GM12874 (cell line): ENCODE data around the gene FMO2.

Experiments
- CTCF ChIP-seq: IDR thresholded peaks from 2 replicates; pipeline ENCODE4 v1.5.1; 2011; ENCODE audit warnings: low read depth, mild to moderate bottlenecking, control low read depth, low read length, moderate library complexity; ENCODE audit not compliant: insufficient read depth

FMO2 gene

GRCh38 chr1:171160211-171160610 lies 24.9 kb upstream of the FMO2 start:
- TF ChIP-seq CTCF = no peak

GRCh38 chr1:171160639-171161354 lies 24.3 kb upstream of the FMO2 start:
- TF ChIP-seq CTCF = no peak

- TF ChIP-seq CTCF = no peak
Observed at GRCh38 chr1:171161431-171161830, 23.7 kb upstream of the FMO2 start.

GRCh38 chr1:171166361-171166760 lies 18.7 kb upstream of the FMO2 start:
- no peak for TF ChIP-seq CTCF

GRCh38 chr1:171167785-171168184 lies 17.3 kb upstream of the FMO2 start:
- no peak for TF ChIP-seq CTCF

GRCh38 chr1:171172471-171172870 lies 12.6 kb upstream of the FMO2 start:
- TF ChIP-seq CTCF = no peak

- TF ChIP-seq CTCF = no peak
Observed at GRCh38 chr1:171173069-171173468, 12.0 kb upstream of the FMO2 start.
